A673 (cell line): Measurements from ENCODE around the gene IL36G.

ENCODE experiments used
- CTCF ChIP-seq: fragments of 300-800, 200-600 bp; sonication (generic); conservative IDR thresholded peaks from 2 replicates; pipeline ENCODE4 v1.5.1; 2017; ENCODE audit warnings: low read depth, mild to moderate bottlenecking, antibody characterized with exemption, low read length, moderate library complexity, mixed read lengths
- EZH2 ChIP-seq: fragments of 200-600 bp; sonication (generic); IDR thresholded peaks from 2 replicates; pipeline ENCODE4 v1.6.1; 2017; ENCODE audit warnings: borderline replicate concordance, low read depth, mild to moderate bottlenecking, mixed read lengths, antibody characterized with exemption, low read length; ENCODE audit not compliant: poor library complexity, severe bottlenecking

GRCh38 chr2:113018509-113018908, 40.7 kb downstream of the IL36G start:
- TF ChIP-seq CTCF (no peak), EZH2 (no peak)
